H1 (cell line): ENCODE data around the gene MIF4GD. TPM values are rescaled to one million over a fixed set of nuclear protein-coding genes. Genes with fewer than 3 reads are reported as not detected.

Experiments
- CTCF ChIA-PET: fragments of 300-600 bp; sonication (Branson Sonifier 250); formaldehyde crosslinking; loops from one replicate; lab custom pipeline; 2021; ENCODE audit not compliant: partially characterized antibody; lab: Charles Lee
- POLR2A ChIA-PET: fragments of 300-600 bp; sonication (Branson Sonifier 250); formaldehyde crosslinking; loops from one replicate; lab custom pipeline; 2021; ENCODE audit warnings: inconsistent platforms; ENCODE audit not compliant: partially characterized antibody; lab: Charles Lee
- DNase-seq, 2 experiments: peaks; one replicate each; pipeline versions ENCODE4 v3.0.0 to v3.0.0-alpha.2; 2010 to 2022; ENCODE audit warnings: low spot score in 2 of 2, low read depth in 1 of 2, mixed read lengths in 1 of 2
- FAIRE-seq: peaks from 2 replicates; lab custom pipeline; 2011; peaks lifted over from hg19 to GRCh38; lab: Jason Lieb, UNC
- H2AFZ ChIP-seq: 2 replicates; pipeline ENCODE4 v1.8.1; 2012; ENCODE audit warnings: low read length, inconsistent platforms
- H2AK5ac ChIP-seq: 2 replicates; pipeline ENCODE4 v1.6.1; 2013; ENCODE audit warnings: low read depth, low read length
- H2BK120ac ChIP-seq: replicated peaks from 2 replicates; pipeline ENCODE3; 2013; ENCODE audit warnings: low read depth, low read length, inconsistent platforms
- H2BK12ac ChIP-seq: 2 replicates; pipeline ENCODE4 v1.6.1; 2013; ENCODE audit warnings: low read depth, low read length
- H2BK15ac ChIP-seq: 2 replicates; pipeline ENCODE4 v1.6.1; 2013; ENCODE audit warnings: low read length
- H2BK20ac ChIP-seq: 2 replicates; pipeline ENCODE4 v1.6.1; 2013; ENCODE audit warnings: low read length
- H2BK5ac ChIP-seq: 2 replicates; pipeline ENCODE4 v1.6.1; 2013; ENCODE audit warnings: low read depth, low read length
- H3K14ac ChIP-seq: 2 replicates; pipeline ENCODE4 v1.6.1; 2013; ENCODE audit warnings: inconsistent platforms; ENCODE audit not compliant: insufficient read length
- H3K18ac ChIP-seq: 2 replicates; pipeline ENCODE4 v1.6.1; 2013; ENCODE audit warnings: low read length; ENCODE audit errors: extremely low read depth
- H3K23ac ChIP-seq: 2 replicates; pipeline ENCODE4 v1.6.1; 2013; ENCODE audit warnings: inconsistent platforms; ENCODE audit not compliant: insufficient read length
- H3K23me2 ChIP-seq: 2 replicates; pipeline ENCODE4 v1.6.1; 2013; ENCODE audit warnings: low read depth, low read length
- H3K27ac ChIP-seq: 2 replicates; pipeline ENCODE4 v1.6.1; 2011; ENCODE audit warnings: low read depth, low read length, inconsistent platforms
- H3K27me3 ChIP-seq, 4 experiments: replicated peaks in 1 of 4; 1 replicate in 1 of 4; 2 replicates in 3 of 4; pipeline versions ENCODE4 v1.6.1 to v1.8.1; 2011 to 2013; ENCODE audit warnings: low read length in 3 of 4, mild to moderate bottlenecking in 3 of 4, inconsistent platforms in 2 of 4, mixed read lengths in 2 of 4, moderate library complexity in 1 of 4; ENCODE audit not compliant: control insufficient read depth in 3 of 4, insufficient read depth in 3 of 4; ENCODE audit errors: extremely low read depth in 1 of 4
- H3K36me3 ChIP-seq, 4 experiments: 2 replicates each; pipeline versions ENCODE4 v1.6.1 to v1.8.1; 2011 to 2013; ENCODE audit warnings: mild to moderate bottlenecking in 4 of 4, low read length in 3 of 4, moderate library complexity in 2 of 4, control low read depth in 1 of 4, inconsistent platforms in 1 of 4; ENCODE audit not compliant: insufficient read depth in 4 of 4, control insufficient read depth in 2 of 4
- H3K4ac ChIP-seq: replicated peaks from 2 replicates; pipeline ENCODE3; 2013; ENCODE audit warnings: low read length, low read depth, mixed read lengths, inconsistent platforms; ENCODE audit not compliant: insufficient read length
- H3K4me1 ChIP-seq, 4 experiments: replicated peaks in 1 of 4; 1 replicate in 1 of 4; 2 replicates in 3 of 4; pipeline versions ENCODE4 v1.6.1 to v1.8.1; 2011 to 2013; ENCODE audit warnings: low read length in 3 of 4, inconsistent platforms in 2 of 4, mixed read lengths in 1 of 4; ENCODE audit not compliant: insufficient read depth in 4 of 4, control insufficient read depth in 3 of 4
- H3K4me2 ChIP-seq, 2 experiments: 2 replicates each; pipeline versions ENCODE4 v1.6.1 to v1.8.1; 2011 to 2013; ENCODE audit warnings: low read depth in 2 of 2, low read length in 2 of 2, control low read depth in 1 of 2, inconsistent platforms in 1 of 2, mild to moderate bottlenecking in 1 of 2; ENCODE audit not compliant: insufficient read depth in 1 of 2
- H3K4me3 ChIP-seq, 4 experiments: fragments of 200-600, 300-600 bp in 1 of 4; sonication (generic), shearing (Covaris generic), sonication (Bioruptor Twin) in 1 of 4; 2 replicates each; pipeline versions ENCODE4 v1.5.1 to v1.8.1; 2011 to 2016; ENCODE audit warnings: low read length in 4 of 4, low read depth in 3 of 4, control low read depth in 2 of 4, inconsistent platforms in 2 of 4, mild to moderate bottlenecking in 2 of 4, mixed read lengths in 1 of 4, moderate library complexity in 1 of 4; ENCODE audit not compliant: insufficient read depth in 2 of 4; ENCODE audit errors: extremely low read depth in 1 of 4
- H3K56ac ChIP-seq: replicated peaks from 2 replicates; pipeline ENCODE3; 2013; ENCODE audit warnings: low read depth, mild to moderate bottlenecking, mixed read lengths, low read length, inconsistent platforms; ENCODE audit not compliant: insufficient read length
- H3K79me1 ChIP-seq: 2 replicates; pipeline ENCODE4 v1.6.1; 2013; ENCODE audit warnings: low read depth, low read length, control low read depth
- H3K79me2 ChIP-seq, 2 experiments: 2 replicates each; pipeline versions ENCODE4 v1.6.1 to v1.8.1; 2012 to 2013; ENCODE audit warnings: low read length in 2 of 2, mild to moderate bottlenecking in 2 of 2, inconsistent platforms in 1 of 2; ENCODE audit not compliant: insufficient read depth in 2 of 2, control insufficient read depth in 1 of 2
- H3K9ac ChIP-seq, 4 experiments: replicated peaks in 1 of 4; 1 replicate in 1 of 4; 2 replicates in 3 of 4; pipeline versions ENCODE4 v1.6.1 to v1.8.1; 2011 to 2013; ENCODE audit warnings: low read depth in 3 of 4, low read length in 3 of 4, control low read depth in 2 of 4, mild to moderate bottlenecking in 2 of 4, moderate library complexity in 2 of 4, inconsistent platforms in 1 of 4; ENCODE audit errors: extremely low read depth in 1 of 4
- H3K9me3 ChIP-seq, 2 experiments: 2 replicates each; pipeline versions ENCODE4 v1.6.1 to v1.8.1; 2012 to 2013; ENCODE audit warnings: mild to moderate bottlenecking in 2 of 2, moderate library complexity in 2 of 2, control low read depth in 1 of 2, inconsistent platforms in 1 of 2, low read depth in 1 of 2, low read length in 1 of 2, mixed read lengths in 1 of 2; ENCODE audit not compliant: insufficient read depth in 2 of 2
- H4K20me1 ChIP-seq, 2 experiments: replicated peaks in 1 of 2; 2 replicates each; pipeline versions ENCODE3 to v1.8.1; 2011 to 2013; ENCODE audit warnings: inconsistent platforms in 2 of 2, low read length in 2 of 2, mild to moderate bottlenecking in 1 of 2; ENCODE audit not compliant: insufficient read depth in 2 of 2, control insufficient read depth in 1 of 2
- H4K5ac ChIP-seq: 2 replicates; pipeline ENCODE4 v1.6.1; 2013; ENCODE audit warnings: low read length, low read depth, mixed read lengths, inconsistent platforms; ENCODE audit not compliant: insufficient read length
- H4K8ac ChIP-seq: 2 replicates; pipeline ENCODE4 v1.8.0; 2013; ENCODE audit warnings: mild to moderate bottlenecking, moderate library complexity, low read length, inconsistent platforms; ENCODE audit not compliant: insufficient read depth; ENCODE audit errors: extremely low read depth
- H4K91ac ChIP-seq: replicated peaks from 2 replicates; pipeline ENCODE3; 2013; ENCODE audit warnings: low read length, mixed read lengths, inconsistent platforms; ENCODE audit not compliant: insufficient read length
- CHD1 ChIP-seq: IDR thresholded peaks from 2 replicates; pipeline ENCODE4 v1.6.1; 2012; ENCODE audit warnings: low read depth, low read length, improper control_type of control experiment
- HDAC2 ChIP-seq, 2 experiments: fragments of 300-600 bp in 1 of 2; sonication (generic) in 1 of 2; IDR thresholded peaks; 2 replicates each; pipeline ENCODE4 v1.6.1; 2011 to 2012; ENCODE audit warnings: low read depth in 2 of 2, low read length in 2 of 2, mild to moderate bottlenecking in 2 of 2, moderate library complexity in 2 of 2, borderline replicate concordance in 1 of 2, inconsistent platforms in 1 of 2
- MAFK ChIP-seq: IDR thresholded peaks from 2 replicates; pipeline ENCODE4 v1.6.1; 2012; ENCODE audit warnings: low read depth, mild to moderate bottlenecking, improper control_type of control experiment, low read length
- NRF1 ChIP-seq: IDR thresholded peaks from 2 replicates; pipeline ENCODE4 v1.6.1; 2011; ENCODE audit warnings: mild to moderate bottlenecking, low read depth, low read length, improper control_type of control experiment
- POLR2A ChIP-seq, 2 experiments: IDR thresholded peaks; 1 replicate in 1 of 2; 2 replicates in 1 of 2; pipeline ENCODE4 v1.6.1; 2011; ENCODE audit warnings: low read depth in 2 of 2, low read length in 2 of 2, mild to moderate bottlenecking in 2 of 2; ENCODE audit errors: control extremely low read depth in 1 of 2
- RAD21 ChIP-seq, 2 experiments: IDR thresholded peaks in 1 of 2; conservative IDR thresholded peaks in 1 of 2; 2 replicates each; pipeline ENCODE4 v1.6.1; 2011; ENCODE audit warnings: low read depth in 2 of 2, low read length in 2 of 2, improper control_type of control experiment in 1 of 2, inconsistent platforms in 1 of 2, mild to moderate bottlenecking in 1 of 2, moderate library complexity in 1 of 2
- SIN3A ChIP-seq, 2 experiments: IDR thresholded peaks in 1 of 2; conservative IDR thresholded peaks in 1 of 2; 2 replicates each; pipeline ENCODE4 v1.6.1; 2011 to 2012; ENCODE audit warnings: low read length in 2 of 2, improper control_type of control experiment in 1 of 2, low read depth in 1 of 2, mild to moderate bottlenecking in 1 of 2
- SP2 ChIP-seq: IDR thresholded peaks from 2 replicates; pipeline ENCODE4 v1.6.1; 2012; ENCODE audit warnings: mild to moderate bottlenecking, low read length, inconsistent platforms
- SRF ChIP-seq: IDR thresholded peaks from 2 replicates; pipeline ENCODE4 v1.6.1; 2011; ENCODE audit warnings: mild to moderate bottlenecking, low read depth, low read length, moderate library complexity
- TAF1 ChIP-seq: IDR thresholded peaks from 2 replicates; pipeline ENCODE4 v1.6.1; 2011; ENCODE audit warnings: mild to moderate bottlenecking, low read depth, low read length
- TCF12 ChIP-seq: IDR thresholded peaks from 2 replicates; pipeline ENCODE4 v1.6.1; 2011; ENCODE audit warnings: low read depth, mild to moderate bottlenecking, low read length
- YY1 ChIP-seq: IDR thresholded peaks from 2 replicates; pipeline ENCODE4 v1.6.1; 2011; ENCODE audit warnings: low read depth, mild to moderate bottlenecking, low read length
- WGBS, 2 experiments: shearing (Covaris generic) in 1 of 2; methylation state at CpG; one replicate each; pipeline versions ENCODE4 v1.1.6 to v1.1.7; 2013 to 2015; ENCODE audit warnings: low lambda C conversion rate in 2 of 2, mixed read lengths in 2 of 2, inconsistent platforms in 1 of 2, low coverage in 1 of 2, missing lambda C conversion rate in 1 of 2; ENCODE audit not compliant: insufficient replicate concordance in 2 of 2, insufficient coverage in 1 of 2, insufficient read length in 1 of 2; ENCODE audit errors: extremely low coverage in 1 of 2, missing lambda C conversion rate in 1 of 2; 5-methylcytosine and 5-hydroxymethylcytosine counted together
- polyA plus RNA-seq, 7 experiments: library from polyadenylated mRNA; depleted of rRNA in 3 of 7; stranded (reverse) in 5 of 7; unstranded in 2 of 7; fragments of >200 nt in 5 of 7; fragments of 200-250 nt in 2 of 7; gene quantifications; 1 replicate in 5 of 7; 2 replicates in 1 of 7; 4 replicates in 1 of 7; pipeline versions ENCODE4 v1.2.1 to v1.2.3, GENCODE V29; 2011 to 2013; ENCODE audit warnings: missing spikeins in 2 of 7, mixed read lengths in 2 of 7
- total RNA-seq: library from RNA; stranded (reverse); fragmentation: NEBNext Ultra II Directional; extraction: Animal tissue kit (Norgen Biotek cat#: 25700); gene quantifications from 2 replicates; pipeline ENCODE4 v1.2.1, GENCODE V29; 2021

Gene MIF4GD
- total and polyA plus RNA-seq, 2 of the 8 experiments (the other 6 are each of a cell fraction or from before 2014, with no cell fraction given): 16.1 to 51.1 TPM

- FAIRE-seq: no peak
- H4K8ac ChIP-seq: no peak overlapping the region; the same call in 1 of the 2 replicates
- no peak overlapping the region for H3K23ac ChIP-seq
- H2AFZ ChIP-seq: peak overlapping the region; percentile 8; the same call in 1 of the 2 replicates
- no peak overlapping the region for H4K91ac ChIP-seq
- H3K14ac ChIP-seq: no peak overlapping the region
- no peak overlapping the region; a peak in 1 of 7 replicates for H3K9ac ChIP-seq
- H3K79me2 ChIP-seq: no peaks in the 10 kb centered on the region
- no peak overlapping the region for H2BK15ac ChIP-seq
- no peak overlapping the region for H3K4ac ChIP-seq
- TF ChIP-seq TAF1 (no peak), SIN3A (conservative IDR thresholded peaks at IDR 0.05 in 1 of 2, IDR thresholded peaks at IDR 0.05 in 1 of 2; ENCODE audit: low read depth in 1 of 2, low read length in 2 of 2) (no peak), NRF1 (no peak), SP2 (no peak), YY1 (no peak), TCF12 (no peak), HDAC2 (IDR thresholded peaks at IDR 0.05; ENCODE audit: borderline replicate concordance in 1 of 2, low read depth in 2 of 2, low read length in 2 of 2) (no peak), RAD21 (IDR thresholded peaks at IDR 0.05 in 1 of 2, conservative IDR thresholded peaks at IDR 0.05 in 1 of 2; ENCODE audit: low read depth in 2 of 2, low read length in 2 of 2) (no peak), SRF (no peak), MAFK (no peak), POLR2A (IDR thresholded peaks at IDR 0.05; ENCODE audit: control extremely low read depth in 1 of 2, low read depth in 2 of 2, low read length in 2 of 2) (no peak), CHD1 (no peak)
- no peak overlapping the region for H2BK120ac ChIP-seq
- H2BK20ac ChIP-seq: no peak overlapping the region
- H3K27me3 ChIP-seq: no peaks in the 10 kb centered on the region
- DNase-seq: no peak
- no peaks in the 10 kb centered on the region for H3K79me1 ChIP-seq
- peak overlapping the region; percentile 70 to 94 for H3K4me2 ChIP-seq
- H3K18ac ChIP-seq: no peak overlapping the region
- no peak overlapping the region for H2BK5ac ChIP-seq
- POLR2A ChIA-PET: interaction anchor here (0.7 to 6.7 kb wide), 11 partner anchors 8 to 313 kb away, joined by 3 to 62 read pairs (median 5); partner anchors contain the start of genes GGA3, GRB2, MRPS7 and SLC25A19
- H2AK5ac ChIP-seq: no peak overlapping the region
- H2BK12ac ChIP-seq: no peak overlapping the region
- CTCF ChIA-PET: interaction anchor here (0.6 to 21.2 kb wide), 21 partner anchors 9 to 311 kb away, joined by 3 to 369 read pairs (median 5); partner anchors contain the start of genes GGA3, GRB2, MRPS7 and NUP85
- H4K5ac ChIP-seq: no peak overlapping the region
- no peak overlapping the region for H3K56ac ChIP-seq
- peaks cover 4 to 7% of the 10 kb centered on the region in 2 experiments for H4K20me1 ChIP-seq
- peaks cover 11 to 23% (median 15%) of the 10 kb centered on the region in 4 experiments for H3K36me3 ChIP-seq
- peaks cover 0 to 9% (median 7%) of the 10 kb centered on the region in 4 experiments; a peak in 4 of 7 replicates for H3K4me1 ChIP-seq
- no peak overlapping the region for H3K27ac ChIP-seq
- WGBS, 2 experiments: 54% methylated on average over 6 of the region's 6 CpGs; no CpG with 5 or more reads in 1 of the 2 experiments
- peak overlapping the region; percentile 84 to 91 (median 87) for H3K4me3 ChIP-seq
- H3K23me2 ChIP-seq: peaks cover 15% of the 10 kb centered on the region
- no peaks in the 10 kb centered on the region for H3K9me3 ChIP-seq
These were observed 1.2 kb downstream of the MIF4GD start for GRCh38 chr17:75269844-75270217.
